GM18526 (cell line): ENCODE results near the gene C14orf119.

Source experiments
- POLR2A ChIP-seq: IDR thresholded peaks from 3 replicates; pipeline ENCODE4 v1.6.1; 2011; ENCODE audit not compliant: insufficient read length; ENCODE audit errors: extremely low read depth

C14orf119 gene

DNA sequence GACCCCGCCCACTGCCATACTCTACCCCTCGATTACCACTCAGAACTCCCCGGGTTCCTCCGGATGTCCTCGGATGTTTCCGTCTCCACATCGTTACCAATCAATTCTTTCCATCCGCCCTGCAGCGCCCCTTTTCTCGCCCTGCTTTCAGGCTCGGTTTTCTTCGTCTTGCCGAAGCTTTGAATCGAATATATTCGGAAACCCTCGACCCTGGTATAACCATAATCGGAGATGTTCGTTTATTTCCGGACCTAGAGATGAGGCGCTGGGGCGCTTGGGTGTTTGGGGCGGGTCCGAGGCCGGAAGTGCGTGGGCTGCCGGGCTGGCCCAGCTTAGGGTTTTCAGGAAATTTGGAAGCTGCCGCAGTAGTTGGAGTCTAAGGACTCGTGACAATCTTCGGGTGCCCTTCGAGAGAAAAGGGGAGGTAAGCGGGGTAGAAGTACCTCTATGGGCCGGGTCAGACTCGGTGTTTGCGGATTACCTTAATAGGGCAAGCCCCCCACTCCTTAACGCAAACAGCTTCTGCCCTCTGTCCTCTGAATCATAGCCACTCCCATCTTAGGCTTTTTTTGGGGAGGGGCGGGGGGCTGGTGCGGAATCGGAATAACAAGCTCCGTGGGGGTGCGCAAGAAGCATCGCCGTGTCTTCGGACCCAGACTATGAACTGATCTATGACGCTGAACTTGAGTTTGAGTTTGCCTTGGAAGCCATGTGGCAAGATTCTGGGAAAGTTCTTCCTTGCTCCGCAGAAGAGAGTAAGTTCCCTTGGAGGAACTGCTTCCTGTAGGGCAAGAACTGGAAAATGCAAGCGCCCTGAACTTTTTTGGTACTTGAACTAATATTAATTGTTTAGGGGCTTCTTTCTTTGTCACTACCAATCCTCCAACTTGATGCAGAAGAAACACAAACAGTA, at the start of gene C14orf119:
Gene C14orf119, plus strand, starts transcription at position 310 of the 913 bp plus-strand sequence. CDS start 2,154 bp downstream, outside the sequence.
- TF ChIP-seq POLR2A: peak; percentile 60

DNA sequence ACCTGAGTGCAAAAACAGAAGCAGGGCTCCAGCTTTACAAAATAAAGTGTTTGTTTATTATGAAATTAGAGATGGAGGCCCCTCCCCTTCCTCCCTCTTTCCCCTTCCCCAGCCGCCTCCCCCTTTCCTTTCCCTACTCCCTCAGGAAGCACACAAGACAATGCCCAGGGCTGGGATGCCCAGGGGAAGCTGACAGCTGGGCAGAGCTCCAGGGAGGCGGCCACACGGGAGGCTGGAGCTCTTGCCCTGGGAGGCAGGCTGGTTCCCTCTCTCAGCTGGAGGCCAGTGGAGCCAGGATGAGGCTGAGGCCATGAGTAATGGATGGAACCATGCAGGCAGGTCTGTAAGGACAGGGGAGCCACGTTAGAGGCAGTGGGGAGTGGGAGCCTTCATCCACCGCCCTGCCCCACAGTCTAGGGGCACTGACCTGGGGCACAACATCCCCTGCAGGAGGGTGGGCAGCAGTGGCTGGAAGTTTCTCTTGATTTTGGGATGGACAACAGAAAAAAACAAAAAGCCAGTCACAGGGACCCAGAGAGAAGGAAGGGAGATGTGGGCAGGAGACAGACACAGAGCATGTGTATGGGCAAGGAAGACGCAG, 48.2 kb upstream of the C14orf119 start:
- no peak for TF ChIP-seq POLR2A

DNA sequence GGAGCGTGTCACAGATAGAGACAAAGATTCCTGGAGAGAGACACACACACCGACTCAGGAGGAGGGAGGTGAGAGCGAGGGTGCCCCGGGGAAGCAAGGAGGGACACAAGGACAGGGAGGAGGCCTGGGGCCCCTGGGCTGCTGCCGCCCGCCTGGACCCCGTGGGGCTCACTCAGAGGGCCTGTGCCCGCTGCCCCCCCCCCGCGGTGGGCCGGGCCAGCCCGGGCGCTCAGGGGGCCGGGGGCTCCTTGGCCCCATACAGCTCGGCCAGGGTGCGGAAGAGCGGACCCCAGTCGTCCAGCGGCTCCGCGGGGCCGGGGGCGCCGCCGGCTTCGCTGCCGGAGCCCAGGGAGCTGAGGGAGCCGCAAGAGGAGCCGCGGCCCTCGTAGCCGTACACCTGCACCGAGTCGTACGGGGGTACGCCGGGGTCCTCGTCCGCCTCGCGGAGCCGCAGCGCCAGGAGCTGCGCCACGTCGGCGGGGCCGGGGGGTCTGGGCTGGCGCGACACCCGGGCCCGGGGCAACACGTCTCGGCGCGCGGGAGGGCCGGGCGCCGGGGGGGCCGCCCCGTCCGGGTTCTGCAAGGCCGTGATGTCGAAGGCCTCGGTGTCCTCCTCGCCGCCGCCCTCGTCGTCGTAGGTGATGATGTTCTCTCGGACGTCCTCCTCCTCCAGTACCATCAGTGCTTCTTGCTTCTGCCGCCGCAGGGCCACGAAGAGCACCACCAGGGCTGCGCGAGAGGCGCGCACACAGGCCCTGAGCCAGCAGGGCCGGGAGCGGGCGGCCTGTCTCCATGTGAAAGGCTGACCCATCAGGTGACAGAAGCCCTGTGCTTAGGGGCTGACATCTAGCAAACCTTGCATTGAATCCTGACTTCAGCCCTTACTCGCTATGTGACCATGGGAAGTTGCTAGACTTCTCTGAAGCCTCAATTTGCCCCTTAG, 47.3 kb upstream of the C14orf119 start:
- no peak for TF ChIP-seq POLR2A

GRCh38 chr14:23049011-23049410, 46.3 kb upstream of the C14orf119 start:
- TF ChIP-seq POLR2A: no peak

DNA sequence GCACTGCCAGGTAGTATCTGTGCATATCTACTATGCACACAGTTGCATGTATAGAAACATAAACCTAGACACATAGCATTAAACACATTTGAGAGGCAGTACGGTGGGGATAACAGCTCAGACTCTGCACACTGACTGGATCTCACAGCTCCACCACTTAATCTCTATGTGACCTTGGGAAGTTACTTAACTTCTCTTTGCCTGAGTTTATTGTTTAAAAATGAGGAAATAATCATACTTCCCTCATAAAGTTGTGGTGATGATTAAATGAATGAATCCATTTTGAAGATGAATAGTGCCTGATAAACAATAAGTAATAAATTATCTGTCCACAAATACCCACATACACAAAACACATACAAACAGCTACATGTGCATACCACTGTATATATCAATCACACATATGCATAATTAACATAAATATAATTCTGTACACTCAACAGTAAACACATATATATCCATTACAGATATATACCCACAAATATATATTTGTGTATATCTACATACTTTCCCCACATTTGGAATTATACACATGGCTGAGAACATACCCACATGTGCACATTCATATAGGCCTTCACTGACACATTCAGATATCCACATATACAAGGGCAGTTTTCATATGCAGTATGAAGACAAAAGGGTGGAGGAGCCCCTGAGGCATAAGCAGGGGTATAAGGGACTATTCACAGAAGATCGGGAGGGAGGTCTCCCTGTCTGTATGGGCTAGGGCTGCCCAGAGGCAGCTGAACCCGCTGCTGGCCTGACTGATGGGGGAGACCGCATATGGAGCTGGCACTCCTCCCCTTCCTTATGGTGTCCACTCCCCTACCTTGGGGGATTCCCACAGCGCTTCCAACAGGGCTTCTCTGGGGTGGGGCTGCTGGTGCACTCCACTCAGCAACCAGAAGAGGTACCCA, 43.9 kb upstream of the C14orf119 start:
- TF ChIP-seq POLR2A: no peak

- TF ChIP-seq POLR2A: no peak
Measured at GRCh38 chr14:23052182-23052623, 43.1 kb upstream of the C14orf119 start.

GRCh38 chr14:23052671-23053070, 42.6 kb upstream of the C14orf119 start:
- no peak for TF ChIP-seq POLR2A

- TF ChIP-seq POLR2A: no peak
Measured at GRCh38 chr14:23053426-23053825, 41.9 kb upstream of the C14orf119 start.

DNA sequence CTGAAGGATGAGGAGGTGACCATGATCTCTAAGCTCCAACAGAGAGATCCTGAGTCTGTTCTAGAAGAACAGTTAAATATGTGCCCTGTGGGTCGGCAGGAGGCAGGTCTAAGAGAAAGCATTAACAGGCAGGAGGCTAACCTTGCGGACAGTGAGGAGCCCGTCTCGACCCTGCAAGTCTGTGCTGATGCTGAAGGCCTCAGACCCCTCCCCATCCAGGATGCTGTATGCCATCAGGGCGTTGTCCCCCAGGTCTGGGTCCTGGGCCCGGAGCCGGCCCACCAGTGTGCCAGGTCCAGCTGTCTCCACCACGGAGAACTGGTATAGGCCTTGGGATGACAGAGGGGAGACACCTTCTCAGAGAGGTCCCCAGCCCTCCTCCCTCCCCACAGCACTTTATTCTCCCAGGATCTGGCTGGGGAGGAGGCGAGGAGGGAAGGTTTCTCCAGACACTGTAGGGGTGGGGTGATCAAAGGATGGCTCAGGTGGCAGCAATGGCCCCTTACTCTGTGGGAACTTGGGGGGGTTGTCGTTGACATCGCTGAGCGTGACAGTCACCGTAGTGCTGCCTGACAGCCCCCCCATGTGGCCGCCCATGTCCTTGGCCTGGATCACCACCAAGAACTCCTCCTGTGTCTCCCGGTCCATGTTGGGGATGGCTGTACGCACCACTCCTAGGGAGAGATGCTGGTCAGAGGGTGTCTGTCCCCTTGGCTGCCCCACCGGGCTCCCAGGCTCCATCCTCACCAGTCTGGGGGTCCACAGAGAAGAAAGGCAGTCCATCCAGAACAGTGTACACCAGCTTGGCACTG, 41.1 kb upstream of the C14orf119 start:
- TF ChIP-seq POLR2A: no peak

- TF ChIP-seq POLR2A: no peak
Measured at GRCh38 chr14:23055147-23055550, 40.2 kb upstream of the C14orf119 start.

GRCh38 chr14:23055621-23056144, 39.6 kb upstream of the C14orf119 start:
- no peak for TF ChIP-seq POLR2A

- TF ChIP-seq POLR2A: no peak
Measured at GRCh38 chr14:23056145-23056955, 39.0 kb upstream of the C14orf119 start.
